GM12872 (cell line): ENCODE results near the gene VPS45.

ENCODE experiments used
- CTCF ChIP-seq: IDR thresholded peaks from 3 replicates; pipeline ENCODE4 v1.5.1; 2011; ENCODE audit warnings: low read depth, mild to moderate bottlenecking, low read length, moderate library complexity; ENCODE audit not compliant: insufficient read depth

The VPS45 gene

GRCh38 chr1:150146849-150147542 is 79.4 kb downstream of the VPS45 start:
- no peak for TF ChIP-seq CTCF

GRCh38 chr1:150148837-150149270 is 81.3 kb downstream of the VPS45 start:
- no peak for TF ChIP-seq CTCF

GRCh38 chr1:150149271-150150132 is 81.9 kb downstream of the VPS45 start, which contains the start of gene PLEKHO1:
Gene PLEKHO1 (plus strand): TSS chr1:150149916. CDS start chr1:150150258, 342 bp downstream.
- no peak for TF ChIP-seq CTCF

GRCh38 chr1:150150133-150151021 is 82.8 kb downstream of the VPS45 start:
- TF ChIP-seq CTCF, result no peak

- TF ChIP-seq CTCF, result no peak
Measured at GRCh38 chr1:150151291-150152181, 84.0 kb downstream of the VPS45 start.

GRCh38 chr1:150152182-150152536 is 84.6 kb downstream of the VPS45 start:
- no peak for TF ChIP-seq CTCF
